SIG-M5 treated with dmso at 0.1 percent for 504 hours (cell line): ENCODE data around the gene LBH.
A peak's percentile ranks its signal among the peaks of the same experiment; 100 is the strongest.

ENCODE experiments used
- DNase-seq: peaks from one replicate; lab custom pipeline; 2025; ENCODE audit not compliant: unreplicated experiment; lab: John Stamatoyannopoulos, UW

LBH gene

GRCh38 chr2:30234180-30234971 lies 3.0 kb downstream of the LBH start:
- DNase-seq = peak; percentile 36

DNA sequence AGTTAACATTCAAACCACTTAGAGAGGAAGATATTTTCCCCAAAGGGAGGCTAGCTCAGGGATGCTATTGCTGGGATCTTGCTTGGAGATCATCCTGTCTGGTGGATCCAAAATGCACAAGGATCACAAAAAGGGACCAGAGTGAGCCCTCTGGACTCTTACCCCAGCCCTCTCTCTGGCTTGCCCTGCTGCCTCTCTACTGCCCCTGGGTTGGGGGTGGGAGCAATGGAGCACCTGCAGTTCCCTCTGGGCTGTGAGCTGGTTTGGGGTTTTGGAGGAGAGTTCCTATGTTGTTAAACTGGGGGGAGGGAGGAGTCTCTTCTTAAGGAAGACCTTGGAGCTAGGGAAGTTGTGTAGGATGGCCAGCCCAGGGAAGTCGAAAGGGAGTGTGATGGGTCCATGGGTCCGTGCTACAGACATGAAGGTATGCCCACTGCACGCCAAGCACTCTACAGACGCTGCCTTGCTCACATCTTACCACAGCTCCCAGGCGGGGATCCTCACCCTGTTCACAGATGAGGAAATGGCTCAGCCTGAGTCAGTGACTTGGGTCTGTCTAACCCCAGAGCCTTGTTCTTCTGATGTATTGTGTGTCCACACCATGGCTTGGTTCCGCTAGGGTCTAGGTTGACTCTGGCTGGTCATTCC lies 3.8 kb downstream of the LBH start:
- no peak for DNase-seq

DNA sequence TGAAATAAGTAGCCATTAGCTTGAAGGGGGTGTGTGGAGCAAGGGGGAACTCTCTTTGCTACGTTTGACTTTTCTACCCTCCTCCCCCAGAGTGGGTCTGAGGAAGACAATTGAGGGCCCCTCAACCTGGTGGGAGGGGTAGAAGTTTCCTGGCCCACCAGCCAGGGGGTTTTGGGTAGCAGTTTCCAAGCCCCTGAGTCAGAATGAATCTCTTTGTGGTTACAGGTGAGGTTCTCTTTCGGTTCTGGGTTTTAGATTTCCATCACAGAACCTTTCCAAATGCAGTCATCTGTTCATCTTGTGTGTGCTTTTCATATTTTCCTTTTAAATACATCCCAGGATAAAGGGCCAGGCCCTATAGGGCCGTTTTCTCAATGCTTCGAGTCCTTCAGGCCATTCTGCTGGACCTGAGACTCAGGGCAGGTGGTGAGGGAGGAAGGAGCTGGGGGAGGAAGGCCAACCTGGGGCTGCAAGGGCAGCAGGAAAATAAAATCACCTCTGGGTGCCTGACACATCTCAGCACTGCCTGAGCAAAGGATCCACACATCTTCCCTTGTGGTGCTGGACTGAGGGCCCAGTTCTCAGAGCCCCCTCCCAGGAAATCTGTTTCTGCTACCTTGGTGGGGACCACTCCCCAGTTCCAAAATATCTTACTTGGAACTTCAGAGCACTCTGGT lies 4.7 kb downstream of the LBH start:
- DNase-seq = no peak

- no peak for DNase-seq
Observed at GRCh38 chr2:30236591-30237238, 5.4 kb downstream of the LBH start.

- DNase-seq = no peak
Observed at GRCh38 chr2:30237239-30237965, 6.1 kb downstream of the LBH start.

GRCh38 chr2:30237966-30238800 lies 6.8 kb downstream of the LBH start:
- DNase-seq = no peak

GRCh38 chr2:30239308-30239985 lies 8.1 kb downstream of the LBH start:
- DNase-seq = peak; percentile 66

DNA sequence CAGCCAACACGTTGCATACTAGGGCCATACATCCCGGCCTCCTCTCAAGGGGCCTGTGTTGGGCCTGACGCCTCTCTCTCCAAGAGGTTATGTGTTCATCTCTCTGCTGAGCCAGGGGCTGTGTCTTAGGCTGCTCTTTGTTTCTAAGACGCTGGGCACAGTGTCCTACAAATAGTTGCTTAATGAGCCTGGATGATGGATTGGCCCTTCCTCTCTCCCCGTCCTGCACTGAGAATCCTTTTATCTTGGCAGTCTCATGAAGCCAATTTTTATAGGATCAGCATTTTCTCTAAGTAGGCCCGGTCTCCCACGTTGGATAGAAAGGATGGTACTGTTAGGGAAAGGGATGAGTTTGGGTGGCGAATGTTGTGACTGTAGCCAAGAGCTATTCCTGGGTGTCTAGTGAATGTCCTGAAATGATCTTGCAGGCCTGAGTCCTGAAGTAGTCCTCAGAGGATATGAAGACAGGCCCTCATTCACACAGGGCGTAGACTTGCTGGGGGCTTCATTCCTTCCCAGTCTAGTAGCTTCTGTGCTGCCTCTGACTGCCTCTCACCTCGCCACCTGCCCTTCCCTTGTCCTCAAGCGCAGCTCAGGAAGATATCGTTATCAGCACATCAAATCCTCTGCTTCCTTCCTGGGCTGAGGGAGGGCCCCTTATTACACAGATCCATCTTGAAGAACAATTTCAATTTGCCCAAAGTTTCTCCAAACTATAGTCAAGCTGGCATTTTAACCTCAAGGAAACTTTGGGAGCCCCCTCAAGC lies 8.8 kb downstream of the LBH start:
- DNase-seq = no peak

DNA sequence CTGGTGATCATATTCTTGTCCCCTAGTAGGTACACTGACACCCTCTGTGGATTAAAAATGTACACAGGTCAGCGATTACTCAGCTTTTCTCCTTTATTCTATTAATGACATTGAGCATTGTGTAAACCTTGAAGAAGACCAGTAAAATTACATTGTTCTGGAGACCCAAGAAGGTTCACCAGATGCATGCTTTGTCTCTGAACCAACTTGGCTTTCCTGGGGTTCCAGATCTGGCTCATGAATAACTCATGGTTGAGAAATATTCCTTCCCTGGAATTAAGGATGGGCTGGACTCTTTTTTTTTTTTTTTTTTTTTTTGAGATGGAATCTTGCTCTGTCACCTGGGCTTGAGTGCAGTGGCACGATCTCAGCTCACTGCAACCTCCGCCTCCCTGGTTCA lies 11.9 kb downstream of the LBH start:
- DNase-seq = no peak

GRCh38 chr2:30245364-30245763 lies 14.0 kb downstream of the LBH start:
- no peak for DNase-seq

DNA sequence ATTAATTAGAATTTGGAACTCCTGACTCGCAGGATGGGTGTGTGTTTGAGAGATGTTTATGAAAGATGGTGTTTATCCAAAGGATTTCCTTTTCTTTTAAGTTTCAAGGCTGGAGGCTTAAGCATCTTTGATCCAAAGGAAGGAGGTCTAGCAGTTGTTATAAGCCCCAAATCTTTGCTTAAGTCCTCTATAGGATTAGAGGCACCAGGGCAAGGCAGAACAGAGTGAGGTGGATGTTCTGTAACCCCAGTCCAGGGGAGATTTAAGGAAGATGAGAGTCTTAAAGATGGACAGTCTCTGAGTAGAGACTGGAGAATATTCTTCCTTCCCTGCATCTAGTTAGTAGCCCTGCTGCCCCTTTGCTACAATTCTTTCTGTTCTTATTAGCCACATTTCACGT lies 17.5 kb downstream of the LBH start:
- DNase-seq = no peak

DNA sequence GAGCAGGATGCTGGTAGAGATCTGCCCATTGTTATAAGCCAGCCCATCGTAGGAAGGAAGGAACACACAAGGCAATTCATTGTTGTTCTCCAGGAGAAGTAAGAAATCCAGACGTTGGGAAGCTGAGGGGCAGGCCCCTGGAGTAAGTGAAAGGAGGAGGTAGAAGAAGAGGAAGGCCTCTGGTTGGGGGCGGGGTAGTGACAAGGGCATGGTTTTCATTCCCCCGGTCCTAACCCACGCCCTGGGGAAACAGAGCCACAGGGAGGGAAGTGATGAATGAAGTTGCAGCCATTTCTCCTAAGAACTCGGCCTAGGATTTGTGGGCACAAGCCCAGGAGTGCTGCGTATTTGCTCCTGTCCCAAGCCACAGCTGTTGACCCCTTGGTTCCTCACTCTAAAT lies 18.0 kb downstream of the LBH start:
- no peak for DNase-seq

- no peak for DNase-seq
Observed at GRCh38 chr2:30250421-30250820, 19.1 kb downstream of the LBH start.

GRCh38 chr2:30252723-30253701 lies 21.7 kb downstream of the LBH start:
- no peak for DNase-seq

GRCh38 chr2:30253873-30254684 lies 22.7 kb downstream of the LBH start:
- DNase-seq = no peak

DNA sequence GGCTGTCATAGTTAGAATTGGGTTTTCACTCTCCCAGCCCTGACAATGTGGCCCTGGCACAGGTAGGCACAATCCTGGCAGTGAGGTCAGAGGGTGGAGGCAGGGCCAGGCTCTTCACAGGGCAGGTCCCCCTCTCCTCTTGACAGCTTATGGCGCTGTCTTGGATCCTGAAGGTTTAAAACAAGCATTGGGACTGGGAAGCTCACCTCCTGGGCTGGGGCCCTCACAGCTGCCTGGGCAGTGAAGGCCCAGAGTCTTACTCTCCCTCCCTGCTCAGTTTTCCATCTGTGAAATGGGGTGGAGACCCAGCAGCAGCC lies 23.3 kb downstream of the LBH start:
- DNase-seq = no peak

- no peak for DNase-seq
Observed at GRCh38 chr2:30255026-30255425, 23.7 kb downstream of the LBH start.
